Measurements from ENCODE around the gene NUDT4.
A peak's percentile ranks its signal among the peaks of the same experiment; 100 is the strongest.
"Not testable (repeated sequence)": the region's sequence is repeated elsewhere in the genome, so short reads cannot be mapped to it uniquely, and the experiment has no call there.

NUDT4 gene

GRCh38 chr12:93368766-93369165, 9.0 kb upstream of the NUDT4 start:
- DNase-seq, result no peak

- DNase-seq, result no peak
Observed at GRCh38 chr12:93369505-93369904, 8.2 kb upstream of the NUDT4 start.

GRCh38 chr12:93370947-93371346, 6.8 kb upstream of the NUDT4 start:
- no peak for DNase-seq

- no peak for DNase-seq
Observed at GRCh38 chr12:93373961-93374656, 3.6 kb upstream of the NUDT4 start.

GRCh38 chr12:93375906-93376305, 1.8 kb upstream of the NUDT4 start:
- no peak for DNase-seq

GRCh38 chr12:93376436-93377251, 1.1 kb upstream of the NUDT4 start:
- no peak for DNase-seq

- peak; percentile 26 for DNase-seq
Observed at GRCh38 chr12:93378196-93378997, 672 bp downstream of the NUDT4 start.

GRCh38 chr12:93378998-93379325, 1.2 kb downstream of the NUDT4 start:
- DNase-seq, result no peak

- no peak for DNase-seq
Observed at GRCh38 chr12:93379326-93379980, 1.7 kb downstream of the NUDT4 start.

- DNase-seq, result no peak
Observed at GRCh38 chr12:93379981-93380361, 2.2 kb downstream of the NUDT4 start.

- no peak for DNase-seq
Observed at GRCh38 chr12:93380480-93381121, 2.9 kb downstream of the NUDT4 start.

- no peak for DNase-seq
Observed at GRCh38 chr12:93381161-93381975, 3.6 kb downstream of the NUDT4 start.

- DNase-seq, result not testable (repeated sequence)
Observed at GRCh38 chr12:93381976-93382437, 4.3 kb downstream of the NUDT4 start.

GRCh38 chr12:93387780-93388179, 10.1 kb downstream of the NUDT4 start:
- no peak for DNase-seq

- no peak for DNase-seq
Observed at GRCh38 chr12:93390031-93390430, 12.3 kb downstream of the NUDT4 start.

GRCh38 chr12:93390549-93391297, 13.0 kb downstream of the NUDT4 start:
- DNase-seq, result no peak

- DNase-seq, result no peak
Observed at GRCh38 chr12:93393425-93393824, 15.7 kb downstream of the NUDT4 start.

GRCh38 chr12:93397412-93397811, 19.7 kb downstream of the NUDT4 start:
- no peak for DNase-seq

GRCh38 chr12:93399183-93399863, 21.6 kb downstream of the NUDT4 start:
- DNase-seq, result not testable (repeated sequence)

Measured in SIG-M5 (cell line).